GM12878 (cell line): ENCODE results near the gene GKN2. TPM values are rescaled to one million over a fixed set of nuclear protein-coding genes. Genes with fewer than 3 reads are reported as not detected.

Experiments
- CTCF ChIP-seq, 3 experiments: IDR thresholded peaks in 2 of 3; conservative IDR thresholded peaks in 1 of 3; 2 replicates each; pipeline ENCODE4 v1.5.1; 2011; ENCODE audit warnings: low read depth in 3 of 3, low read length in 3 of 3, mild to moderate bottlenecking in 3 of 3, control low read depth in 2 of 3, moderate library complexity in 2 of 3, inconsistent platforms in 1 of 3, mixed read lengths in 1 of 3; ENCODE audit not compliant: control insufficient read depth in 2 of 3, insufficient read depth in 1 of 3; ENCODE audit errors: extremely low read depth in 1 of 3
- ESRRA ChIP-seq: IDR thresholded peaks from 2 replicates; pipeline ENCODE4 v1.6.1; 2012; ENCODE audit warnings: mild to moderate bottlenecking, low read length, improper control_type of control experiment
- MLLT1 ChIP-seq: fragments of 450-650 bp; IDR thresholded peaks from 2 replicates; pipeline ENCODE4 v1.6.1; 2016; ENCODE audit warnings: mild to moderate bottlenecking
- MYC ChIP-seq: IDR thresholded peaks from 2 replicates; pipeline ENCODE4 v1.6.1; 2011; ENCODE audit warnings: mild to moderate bottlenecking, low read length, moderate library complexity, inconsistent platforms; ENCODE audit not compliant: insufficient read depth, insufficient replicate concordance, insufficient read length, severe bottlenecking
- NR2C2 ChIP-seq: IDR thresholded peaks from 2 replicates; pipeline ENCODE4 v1.6.1; 2011; ENCODE audit warnings: borderline replicate concordance, low read depth; ENCODE audit not compliant: control insufficient read depth, insufficient read length
- polyA plus RNA-seq, 11 experiments: library from polyadenylated mRNA; depleted of rRNA in 4 of 11; unstranded in 6 of 11; stranded (reverse) in 5 of 11; fragments of >200 nt; fragmentation: Nextera tagmentation in 4 of 11; fragmentation: Illumina TruSeq in 1 of 11; extraction: Ambion mirVana in 4 of 11; extraction: Trizol in 1 of 11; gene quantifications; 1 replicate in 1 of 11; 2 replicates in 10 of 11; pipeline versions ENCODE4 v1.2.1 to v1.2.3, GENCODE V29; 2011 to 2016; ENCODE audit warnings: inconsistent platforms in 2 of 11, missing spikeins in 2 of 11, low read depth in 1 of 11
- total RNA-seq, 4 experiments: library from RNA; depleted of rRNA in 3 of 4; stranded (reverse); fragments of >200 nt in 3 of 4; fragmentation: Illumina TruSeq in 1 of 4; extraction: Trizol in 1 of 4; gene quantifications; 2 replicates each; pipeline versions ENCODE4 v1.2.1 to v1.2.3, GENCODE V29; 2013 to 2021
- TF ChIP-seq, protein P1 (sequence below): fragments of 450-650 bp; conservative IDR thresholded peaks from 2 replicates; pipeline ENCODE4 v1.6.1; 2017; ENCODE audit warnings: mild to moderate bottlenecking, moderate library complexity

GKN2 gene
- total and polyA plus RNA-seq, 10 of the 15 experiments (the other 5 are each of a cell fraction or from before 2014, with no cell fraction given): not detected

DNA sequence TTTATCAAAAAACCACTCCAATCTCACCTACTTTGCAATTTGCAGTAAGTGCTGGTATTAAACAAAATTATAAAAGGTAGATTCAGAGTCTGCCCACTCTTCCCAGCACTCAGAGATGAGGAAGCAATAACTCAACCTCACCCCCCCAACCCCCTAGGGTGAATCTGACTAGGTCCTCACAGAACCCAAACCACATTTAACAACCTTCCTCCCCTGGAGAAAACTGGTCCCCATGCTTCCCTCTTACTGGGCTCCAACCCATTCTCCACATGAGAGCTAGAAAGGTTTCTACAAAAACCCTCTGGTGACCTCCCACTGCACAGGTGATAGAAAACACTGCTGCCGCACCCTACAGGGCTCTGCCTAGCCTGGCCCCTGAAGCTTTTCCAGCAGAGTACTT, 41.0 kb downstream of the GKN2 start (continued):
- TF ChIP-seq CTCF (IDR thresholded peaks at IDR 0.05 in 2 of 3, conservative IDR thresholded peaks at IDR 0.05 in 1 of 3; ENCODE audit: control insufficient read depth in 2 of 3, extremely low read depth in 1 of 3, insufficient read depth in 1 of 3, low read depth in 3 of 3, low read length in 3 of 3) (no peak), NR2C2 (no peak), MYC (no peak), ESRRA (no peak), MLLT1 (no peak)
- TF ChIP-seq, protein P1, sequence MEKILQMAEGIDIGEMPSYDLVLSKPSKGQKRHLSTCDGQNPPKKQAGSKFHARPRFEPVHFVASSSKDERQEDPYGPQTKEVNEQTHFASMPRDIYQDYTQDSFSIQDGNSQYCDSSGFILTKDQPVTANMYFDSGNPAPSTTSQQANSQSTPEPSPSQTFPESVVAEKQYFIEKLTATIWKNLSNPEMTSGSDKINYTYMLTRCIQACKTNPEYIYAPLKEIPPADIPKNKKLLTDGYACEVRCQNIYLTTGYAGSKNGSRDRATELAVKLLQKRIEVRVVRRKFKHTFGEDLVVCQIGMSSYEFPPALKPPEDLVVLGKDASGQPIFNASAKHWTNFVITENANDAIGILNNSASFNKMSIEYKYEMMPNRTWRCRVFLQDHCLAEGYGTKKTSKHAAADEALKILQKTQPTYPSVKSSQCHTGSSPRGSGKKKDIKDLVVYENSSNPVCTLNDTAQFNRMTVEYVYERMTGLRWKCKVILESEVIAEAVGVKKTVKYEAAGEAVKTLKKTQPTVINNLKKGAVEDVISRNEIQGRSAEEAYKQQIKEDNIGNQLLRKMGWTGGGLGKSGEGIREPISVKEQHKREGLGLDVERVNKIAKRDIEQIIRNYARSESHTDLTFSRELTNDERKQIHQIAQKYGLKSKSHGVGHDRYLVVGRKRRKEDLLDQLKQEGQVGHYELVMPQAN: no peak
